Measurements from ENCODE around the gene MAP2K5. TPM values are rescaled to one million over a fixed set of nuclear protein-coding genes. Genes with fewer than 3 reads are reported as not detected.

The MAP2K5 gene
- total RNA-seq, 1 experiment from 2014 or later = 15.0 TPM

DNA sequence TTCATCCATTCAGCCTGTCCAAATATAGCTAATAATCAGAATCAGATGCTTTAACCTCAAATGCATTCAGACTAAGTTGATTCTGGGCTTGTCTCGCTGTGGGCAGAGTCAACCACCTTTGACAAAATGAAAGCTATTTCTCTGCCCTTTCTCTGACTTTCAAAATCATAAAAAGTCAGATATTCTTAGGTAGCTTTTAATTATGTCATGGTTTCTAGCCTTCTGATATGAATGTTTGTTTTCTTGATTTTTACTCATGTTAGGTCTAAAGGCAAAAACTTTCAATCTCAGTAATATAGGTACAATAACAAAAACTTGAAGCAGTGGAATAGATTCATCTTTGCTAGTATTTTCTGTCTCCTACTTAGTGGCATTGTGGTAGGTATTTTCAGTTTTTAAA lies 46.9 kb upstream of the MAP2K5 start:
- Histone ChIP-seq H4K8ac (replicated peaks; ENCODE audit: insufficient read length, low read depth, low read length) (no peak overlapping the region), H3K27me3 (ENCODE audit: insufficient read depth, low read length) (no peaks in the 10 kb centered on the region; the same call in 1 of the 2 replicates)
- no peak overlapping the region for H3K4me3 Mint-ChIP-seq

More for the DNA sequence above, 46.9 kb upstream of the MAP2K5 start:
- Histone ChIP-seq H3K9ac (ENCODE audit: extremely low read depth, insufficient read length, low read length) (no peak overlapping the region), H3T11ph (ENCODE audit: low read length) (no peak overlapping the region), H3K79me2 (ENCODE audit: insufficient read depth, low read length) (no peaks in the 10 kb centered on the region), H3K56ac (ENCODE audit: insufficient read length, low read depth, low read length) (no peak overlapping the region), H2BK120ac (ENCODE audit: low read depth, low read length, poor library complexity, severe bottlenecking) (no peak overlapping the region), H3K4ac (ENCODE audit: low read depth, low read length) (no peak overlapping the region), H3K4me2 (ENCODE audit: insufficient read depth, insufficient read length, low read length) (no peak overlapping the region), H2BK20ac (ENCODE audit: low read depth, low read length, poor library complexity, severe bottlenecking) (no peak overlapping the region), H4K5ac (ENCODE audit: insufficient read length, low read depth, low read length) (no peak overlapping the region), H3K27ac (ENCODE audit: insufficient read length, low read depth, low read length) (no peak overlapping the region), H3K18ac (ENCODE audit: insufficient read length, low read depth, low read length) (no peak overlapping the region), H2AFZ (ENCODE audit: low read length) (no peak overlapping the region), H4K91ac (ENCODE audit: insufficient read length, low read depth, low read length) (no peak overlapping the region), H3K4me1 (ENCODE audit: insufficient read depth, low read length) (no peaks in the 10 kb centered on the region; the same call in 1 of the 2 replicates), H3K79me1 (ENCODE audit: insufficient read depth, low read depth, low read length, poor library complexity, severe bottlenecking) (no peaks in the 10 kb centered on the region), H3K14ac (ENCODE audit: insufficient read depth, low read length) (no peak overlapping the region), H3K23me2 (ENCODE audit: insufficient read length, low read depth, low read length, poor library complexity, severe bottlenecking) (no peaks in the 10 kb centered on the region), H3K9me3 (ENCODE audit: control insufficient read depth, low read depth, low read length) (no peaks in the 10 kb centered on the region), H2AK5ac (ENCODE audit: insufficient read length, low read length) (no peak overlapping the region), H2BK5ac (ENCODE audit: insufficient read length, low read length) (no peak overlapping the region), H3K23ac (ENCODE audit: insufficient read length, low read depth, low read length) (no peak overlapping the region), H2BK12ac (ENCODE audit: insufficient read length, low read depth, low read length) (no peak overlapping the region), H2BK15ac (ENCODE audit: low read depth, low read length) (no peak overlapping the region), H4K20me1 (ENCODE audit: control insufficient read depth, insufficient read depth, insufficient read length) (no peaks in the 10 kb centered on the region)
- Mint-ChIP-seq H3K27ac (no peak overlapping the region), H3K27me3 (ENCODE audit: low read depth) (peaks cover 8% of the 10 kb centered on the region), H3K4me1 (peaks cover 13% of the 10 kb centered on the region in 2 experiments), H3K9me3 (no peaks in the 10 kb centered on the region), H3K36me3 (ENCODE audit: insufficient read depth in 1 of 3, low read depth in 3 of 3) (no peaks in the 10 kb centered on the region)
- TF ChIP-seq, protein P1, sequence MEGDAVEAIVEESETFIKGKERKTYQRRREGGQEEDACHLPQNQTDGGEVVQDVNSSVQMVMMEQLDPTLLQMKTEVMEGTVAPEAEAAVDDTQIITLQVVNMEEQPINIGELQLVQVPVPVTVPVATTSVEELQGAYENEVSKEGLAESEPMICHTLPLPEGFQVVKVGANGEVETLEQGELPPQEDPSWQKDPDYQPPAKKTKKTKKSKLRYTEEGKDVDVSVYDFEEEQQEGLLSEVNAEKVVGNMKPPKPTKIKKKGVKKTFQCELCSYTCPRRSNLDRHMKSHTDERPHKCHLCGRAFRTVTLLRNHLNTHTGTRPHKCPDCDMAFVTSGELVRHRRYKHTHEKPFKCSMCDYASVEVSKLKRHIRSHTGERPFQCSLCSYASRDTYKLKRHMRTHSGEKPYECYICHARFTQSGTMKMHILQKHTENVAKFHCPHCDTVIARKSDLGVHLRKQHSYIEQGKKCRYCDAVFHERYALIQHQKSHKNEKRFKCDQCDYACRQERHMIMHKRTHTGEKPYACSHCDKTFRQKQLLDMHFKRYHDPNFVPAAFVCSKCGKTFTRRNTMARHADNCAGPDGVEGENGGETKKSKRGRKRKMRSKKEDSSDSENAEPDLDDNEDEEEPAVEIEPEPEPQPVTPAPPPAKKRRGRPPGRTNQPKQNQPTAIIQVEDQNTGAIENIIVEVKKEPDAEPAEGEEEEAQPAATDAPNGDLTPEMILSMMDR (conservative IDR thresholded peaks at IDR 0.05) = no peak
- DNase-seq = no peak
- no CpG with 5 or more reads among the region's 1 CpG for WGBS (ENCODE audit: extremely low coverage, insufficient read length, low lambda C conversion rate)
